HepG2 (cell line): ENCODE data around the gene ADARB1.

ENCODE experiments used
- CTCF ChIP-seq: sonication (generic); formaldehyde crosslinking; IDR thresholded peaks from 2 replicates; pipeline ENCODE4 v1.5.0; 2020; ENCODE audit warnings: mild to moderate bottlenecking, missing genetic modification reagents, moderate library complexity
- DMTF1 ChIP-seq: sonication (generic); formaldehyde crosslinking; IDR thresholded peaks from 2 replicates; pipeline ENCODE4 v1.4.0; 2020; ENCODE audit warnings: mild to moderate bottlenecking, missing genetic modification reagents
- GABPA ChIP-seq, 2 experiments: IDR thresholded peaks; 2 replicates each; pipeline ENCODE4 v1.6.1; 2011 to 2016; ENCODE audit warnings: low read depth in 2 of 2, low read length in 1 of 2, missing biosample characterization in 1 of 2, missing genetic modification characterization in 1 of 2
- HNF4G ChIP-seq, 2 experiments: sonication (generic) in 1 of 2; formaldehyde crosslinking in 1 of 2; IDR thresholded peaks; 2 replicates each; pipeline versions ENCODE4 v1.4.0 to v1.6.1; 2011 to 2020; ENCODE audit warnings: borderline replicate concordance in 2 of 2, low read depth in 2 of 2, mild to moderate bottlenecking in 2 of 2, low read length in 1 of 2, missing genetic modification reagents in 1 of 2, moderate library complexity in 1 of 2
- KAT2B ChIP-seq: fragments of 150-350 bp; IDR thresholded peaks from 2 replicates; pipeline ENCODE4 v1.6.1; 2014; ENCODE audit warnings: low read depth, low read length, borderline replicate concordance
- POLR2AphosphoS5 ChIP-seq: IDR thresholded peaks from 2 replicates; pipeline ENCODE4 v1.6.1; 2012; ENCODE audit warnings: low read depth, low read length
- SIN3A ChIP-seq: IDR thresholded peaks from 2 replicates; pipeline ENCODE4 v1.6.1; 2011; ENCODE audit warnings: low read depth, mild to moderate bottlenecking, control low read depth, low read length, borderline replicate concordance
- ZNF12 ChIP-seq: sonication (generic); formaldehyde crosslinking; IDR thresholded peaks from 2 replicates; pipeline ENCODE4 v1.5.0; 2020; ENCODE audit warnings: missing genetic modification reagents
- ZSCAN20 ChIP-seq: sonication (generic); formaldehyde crosslinking; IDR thresholded peaks from 2 replicates; pipeline ENCODE4 v1.4.0; 2020; ENCODE audit warnings: missing genetic modification reagents, mild to moderate bottlenecking, borderline replicate concordance
- TF ChIP-seq, protein P1 (sequence below): sonication (generic); formaldehyde crosslinking; IDR thresholded peaks from 2 replicates; pipeline ENCODE4 v1.9.0; 2022; ENCODE audit warnings: missing genetic modification reagents, mild to moderate bottlenecking, borderline replicate concordance
- TF ChIP-seq, protein P2 (sequence below): sonication (generic); formaldehyde crosslinking; IDR thresholded peaks from 2 replicates; pipeline ENCODE4 v1.5.0; 2020; ENCODE audit warnings: mild to moderate bottlenecking, missing genetic modification reagents

DNA sequence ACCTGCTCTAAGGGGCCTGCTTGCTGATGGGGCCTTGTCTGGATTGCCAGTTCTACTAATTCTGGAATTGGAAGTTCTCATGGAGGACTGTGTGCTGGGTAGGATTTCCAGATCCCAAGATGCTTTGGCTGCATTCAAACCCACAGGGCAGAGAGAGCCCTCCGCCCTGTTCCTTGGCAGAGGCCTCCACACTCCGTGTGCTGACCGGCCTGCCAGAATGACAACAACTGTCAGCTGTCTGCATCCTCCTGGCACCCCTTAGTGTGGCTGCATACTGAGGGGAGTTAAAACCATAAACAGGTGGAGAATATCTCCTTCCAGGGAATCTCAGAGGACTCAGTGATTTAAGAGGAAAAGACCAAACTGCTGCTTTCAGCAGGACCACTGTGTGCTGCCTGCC is 60.7 kb downstream of the ADARB1 start:
- TF ChIP-seq SIN3A (no peak), CTCF (CRISPR knock-in tag) (no peak), KAT2B (no peak), POLR2AphosphoS5 (no peak), ZSCAN20 (CRISPR knock-in tag) (no peak), DMTF1 (CRISPR knock-in tag) (no peak), HNF4G (IDR thresholded peaks at IDR 0.05; ENCODE audit: borderline replicate concordance, low read depth, low read length) (no peak), HNF4G (CRISPR knock-in tag; IDR thresholded peaks at IDR 0.05; ENCODE audit: borderline replicate concordance, low read depth) (no peak), GABPA (IDR thresholded peaks at IDR 0.05; ENCODE audit: low read depth, low read length) (no peak), GABPA (CRISPR knock-in tag; IDR thresholded peaks at IDR 0.05; ENCODE audit: low read depth) (no peak), ZNF12 (no peak)
- TF ChIP-seq, protein P1, sequence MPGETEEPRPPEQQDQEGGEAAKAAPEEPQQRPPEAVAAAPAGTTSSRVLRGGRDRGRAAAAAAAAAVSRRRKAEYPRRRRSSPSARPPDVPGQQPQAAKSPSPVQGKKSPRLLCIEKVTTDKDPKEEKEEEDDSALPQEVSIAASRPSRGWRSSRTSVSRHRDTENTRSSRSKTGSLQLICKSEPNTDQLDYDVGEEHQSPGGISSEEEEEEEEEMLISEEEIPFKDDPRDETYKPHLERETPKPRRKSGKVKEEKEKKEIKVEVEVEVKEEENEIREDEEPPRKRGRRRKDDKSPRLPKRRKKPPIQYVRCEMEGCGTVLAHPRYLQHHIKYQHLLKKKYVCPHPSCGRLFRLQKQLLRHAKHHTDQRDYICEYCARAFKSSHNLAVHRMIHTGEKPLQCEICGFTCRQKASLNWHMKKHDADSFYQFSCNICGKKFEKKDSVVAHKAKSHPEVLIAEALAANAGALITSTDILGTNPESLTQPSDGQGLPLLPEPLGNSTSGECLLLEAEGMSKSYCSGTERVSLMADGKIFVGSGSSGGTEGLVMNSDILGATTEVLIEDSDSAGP (CRISPR knock-in tag): no peak
- TF ChIP-seq, protein P2, sequence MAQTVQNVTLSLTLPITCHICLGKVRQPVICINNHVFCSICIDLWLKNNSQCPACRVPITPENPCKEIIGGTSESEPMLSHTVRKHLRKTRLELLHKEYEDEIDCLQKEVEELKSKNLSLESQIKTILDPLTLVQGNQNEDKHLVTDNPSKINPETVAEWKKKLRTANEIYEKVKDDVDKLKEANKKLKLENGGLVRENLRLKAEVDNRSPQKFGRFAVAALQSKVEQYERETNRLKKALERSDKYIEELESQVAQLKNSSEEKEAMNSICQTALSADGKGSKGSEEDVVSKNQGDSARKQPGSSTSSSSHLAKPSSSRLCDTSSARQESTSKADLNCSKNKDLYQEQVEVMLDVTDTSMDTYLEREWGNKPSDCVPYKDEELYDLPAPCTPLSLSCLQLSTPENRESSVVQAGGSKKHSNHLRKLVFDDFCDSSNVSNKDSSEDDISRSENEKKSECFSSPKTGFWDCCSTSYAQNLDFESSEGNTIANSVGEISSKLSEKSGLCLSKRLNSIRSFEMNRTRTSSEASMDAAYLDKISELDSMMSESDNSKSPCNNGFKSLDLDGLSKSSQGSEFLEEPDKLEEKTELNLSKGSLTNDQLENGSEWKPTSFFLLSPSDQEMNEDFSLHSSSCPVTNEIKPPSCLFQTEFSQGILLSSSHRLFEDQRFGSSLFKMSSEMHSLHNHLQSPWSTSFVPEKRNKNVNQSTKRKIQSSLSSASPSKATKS: no peak
